OCI-LY7 (cell line): Measurements from ENCODE around the gene FRZB.

Experiments
- EZH2phosphoT487 ChIP-seq: fragments of 200-600 bp; sonication (generic); IDR thresholded peaks from 2 replicates; pipeline ENCODE4 v1.6.1; 2018; ENCODE audit warnings: low read depth, borderline replicate concordance, mild to moderate bottlenecking, mixed run types, antibody characterized with exemption, low read length, moderate library complexity, mixed read lengths
- TF ChIP-seq, protein P1 (sequence below): fragments of 200-600 bp; sonication (generic); conservative IDR thresholded peaks from 2 replicates; pipeline ENCODE4 v1.5.1; 2014; ENCODE audit warnings: mild to moderate bottlenecking, antibody characterized with exemption, low read length, moderate library complexity, mixed read lengths

DNA sequence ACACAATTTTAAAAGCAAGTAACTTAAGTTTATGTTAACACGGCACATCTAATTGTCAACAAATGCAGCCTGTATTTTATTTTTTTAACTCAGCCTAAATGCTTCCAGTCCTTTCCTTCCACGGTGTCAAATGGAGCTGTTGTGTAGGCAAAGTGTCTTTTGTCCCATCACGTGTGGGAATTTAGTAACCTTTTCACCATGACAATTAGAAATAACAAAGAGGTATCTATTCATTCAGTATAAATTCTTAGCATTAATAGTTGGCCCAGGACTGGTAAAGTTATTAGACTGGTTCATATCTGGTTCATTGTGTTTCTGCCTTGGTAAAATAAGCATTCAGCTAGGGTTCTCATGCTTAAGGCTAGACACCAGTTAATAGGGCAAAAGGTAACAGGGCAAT, 47.9 kb downstream of the FRZB start:
- TF ChIP-seq, protein P1, sequence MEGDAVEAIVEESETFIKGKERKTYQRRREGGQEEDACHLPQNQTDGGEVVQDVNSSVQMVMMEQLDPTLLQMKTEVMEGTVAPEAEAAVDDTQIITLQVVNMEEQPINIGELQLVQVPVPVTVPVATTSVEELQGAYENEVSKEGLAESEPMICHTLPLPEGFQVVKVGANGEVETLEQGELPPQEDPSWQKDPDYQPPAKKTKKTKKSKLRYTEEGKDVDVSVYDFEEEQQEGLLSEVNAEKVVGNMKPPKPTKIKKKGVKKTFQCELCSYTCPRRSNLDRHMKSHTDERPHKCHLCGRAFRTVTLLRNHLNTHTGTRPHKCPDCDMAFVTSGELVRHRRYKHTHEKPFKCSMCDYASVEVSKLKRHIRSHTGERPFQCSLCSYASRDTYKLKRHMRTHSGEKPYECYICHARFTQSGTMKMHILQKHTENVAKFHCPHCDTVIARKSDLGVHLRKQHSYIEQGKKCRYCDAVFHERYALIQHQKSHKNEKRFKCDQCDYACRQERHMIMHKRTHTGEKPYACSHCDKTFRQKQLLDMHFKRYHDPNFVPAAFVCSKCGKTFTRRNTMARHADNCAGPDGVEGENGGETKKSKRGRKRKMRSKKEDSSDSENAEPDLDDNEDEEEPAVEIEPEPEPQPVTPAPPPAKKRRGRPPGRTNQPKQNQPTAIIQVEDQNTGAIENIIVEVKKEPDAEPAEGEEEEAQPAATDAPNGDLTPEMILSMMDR = no peak
- no peak for TF ChIP-seq EZH2phosphoT487
